ENCODE data around the gene CYP1B1.

Gene CYP1B1

DNA sequence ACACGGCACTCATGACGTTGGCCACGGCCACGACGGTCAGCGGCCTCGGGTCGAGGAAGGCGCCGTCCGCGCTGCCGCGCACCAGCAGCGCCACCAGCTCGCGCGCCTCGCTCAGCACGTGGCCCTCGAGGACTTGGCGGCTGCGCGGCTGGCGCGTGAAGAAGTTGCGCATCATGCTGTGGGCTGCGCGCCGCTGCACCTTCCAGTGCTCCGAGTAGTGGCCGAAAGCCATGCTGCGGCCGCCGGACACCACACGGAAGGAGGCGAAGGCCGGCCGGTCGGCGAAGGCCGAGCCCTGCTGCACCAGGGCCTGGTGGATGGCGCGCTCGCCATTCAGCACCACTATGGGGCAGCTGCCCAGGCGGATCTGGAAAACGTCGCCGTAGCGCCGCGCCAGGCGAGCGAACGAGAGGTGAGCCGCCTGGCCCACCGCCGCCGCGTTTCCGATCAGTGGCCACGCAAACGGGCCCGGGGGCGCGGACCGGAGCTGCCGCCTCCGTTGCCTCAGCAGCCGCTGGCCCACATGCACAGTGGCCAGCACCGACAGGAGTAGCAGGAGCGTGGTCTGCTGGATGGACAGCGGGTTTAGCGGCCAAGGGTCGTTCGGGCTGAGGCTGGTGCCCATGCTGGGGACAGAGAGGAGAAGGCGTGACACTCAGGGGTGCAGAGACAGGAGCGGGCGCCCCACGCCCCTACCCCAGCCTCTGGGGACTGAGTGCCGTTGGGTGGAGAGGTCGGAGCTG lies 1.0 kb downstream of the CYP1B1 start:
- FAIRE-seq, result no peak

DNA sequence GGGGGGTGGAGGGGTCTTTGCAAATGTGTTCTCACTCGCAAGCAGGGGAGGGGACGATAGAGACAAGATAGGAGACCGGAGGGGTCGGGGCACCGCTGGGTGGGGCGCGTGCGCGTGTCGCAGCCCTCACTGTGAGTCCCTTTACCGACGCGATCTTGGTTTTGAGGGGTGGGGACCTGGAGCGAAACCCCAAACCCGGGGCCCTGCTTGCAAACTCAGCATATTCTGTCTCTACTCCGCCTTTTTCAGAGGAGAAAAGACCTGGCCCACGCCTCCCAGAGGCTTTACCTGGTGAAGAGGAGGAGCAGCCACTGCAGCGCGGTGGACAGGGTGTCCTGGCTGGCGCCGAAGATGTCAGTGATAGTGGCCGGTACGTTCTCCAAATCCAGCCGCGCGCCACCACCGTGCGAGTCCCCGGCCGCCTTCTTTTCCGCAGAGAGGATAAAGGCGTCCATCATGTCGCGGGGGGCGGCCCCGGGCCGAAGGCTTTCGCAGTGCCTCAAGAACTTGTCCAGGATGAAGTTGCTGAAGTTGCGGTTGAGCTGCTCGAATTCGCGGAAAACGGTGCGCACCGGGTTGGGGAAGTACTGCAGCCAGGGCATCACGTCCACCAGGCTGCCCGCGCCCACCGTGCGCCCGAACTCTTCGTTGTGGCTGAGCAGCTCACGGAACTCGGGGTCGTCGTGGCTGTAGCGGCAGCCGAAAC lies 1.7 kb downstream of the CYP1B1 start:
- FAIRE-seq, result no peak

DNA sequence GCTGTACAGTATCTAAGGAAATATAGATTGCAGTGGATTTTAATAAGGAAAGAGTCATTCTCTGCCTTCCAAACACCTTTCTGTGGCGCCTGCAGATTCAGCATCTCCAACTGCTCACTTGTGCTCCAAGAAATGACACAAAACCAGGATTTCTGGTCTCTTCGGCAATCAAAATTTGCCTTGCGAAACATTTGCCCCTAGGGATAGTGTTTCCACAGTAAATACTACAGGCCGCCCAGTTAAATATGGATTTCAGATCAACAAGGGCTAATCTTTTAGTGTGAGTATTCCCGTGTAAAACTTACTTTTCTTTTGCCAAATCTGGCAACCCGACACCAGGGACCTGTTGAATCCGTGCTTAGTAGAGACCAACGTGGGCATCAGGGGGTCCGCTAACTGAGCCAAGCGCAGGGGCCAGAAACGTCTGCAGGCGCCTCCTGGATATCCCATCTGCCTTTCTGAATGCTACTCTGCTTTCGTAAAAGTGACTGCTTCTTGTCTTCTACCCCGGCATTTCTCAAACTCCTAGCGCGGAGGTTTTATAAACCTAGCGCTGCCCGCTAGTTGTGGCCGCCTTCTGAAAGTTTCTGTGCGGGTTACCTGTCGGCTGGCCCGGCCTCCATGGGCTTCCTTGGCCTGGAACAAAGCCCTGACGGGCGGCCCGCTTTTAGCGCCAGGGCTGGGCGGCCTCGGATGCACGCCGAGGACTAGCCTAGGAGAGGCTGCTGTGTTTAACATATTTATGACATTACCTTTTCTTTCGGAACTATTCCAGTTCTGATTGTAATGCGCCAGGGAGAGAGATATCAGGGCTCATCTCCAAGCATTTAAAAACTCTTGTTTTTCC lies 2.5 kb downstream of the CYP1B1 start:
- FAIRE-seq, result no peak

DNA sequence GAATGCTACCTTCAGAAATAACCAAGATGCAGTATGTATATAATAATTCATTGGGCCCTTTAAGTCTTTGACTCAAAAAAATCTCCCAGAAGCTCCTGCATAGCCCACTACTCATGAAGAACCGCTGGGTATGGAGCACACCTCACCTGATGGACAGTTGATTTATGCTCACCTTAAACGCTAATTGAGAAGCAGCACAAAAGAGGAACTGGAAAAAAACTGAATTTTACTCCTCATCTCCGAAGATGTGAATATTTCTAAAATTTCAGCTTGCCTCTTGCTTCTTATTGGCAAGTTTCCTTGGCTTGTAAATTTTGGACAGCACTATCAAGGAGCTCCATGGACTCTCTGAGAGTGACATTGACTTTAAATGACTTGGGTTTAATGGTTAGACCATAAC lies 5.5 kb downstream of the CYP1B1 start:
- FAIRE-seq, result no peak

DNA sequence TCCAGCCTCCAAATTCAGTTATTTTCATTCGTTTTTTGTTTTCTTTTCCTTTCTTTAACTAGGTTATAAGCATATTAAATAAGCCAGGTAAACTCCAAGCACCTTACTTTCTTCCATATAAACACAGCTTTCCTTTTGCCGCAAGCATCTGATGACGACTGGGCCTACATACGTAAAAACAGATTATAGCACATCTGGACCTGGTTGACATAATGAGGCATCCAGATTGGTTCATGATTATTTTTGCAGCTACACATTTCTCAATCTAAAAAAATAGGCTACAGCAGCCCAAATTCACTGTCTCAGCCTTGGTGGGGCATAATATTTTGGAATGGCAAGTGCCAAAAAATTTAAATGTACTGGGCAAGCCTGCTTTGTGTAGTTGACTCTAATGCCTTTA lies 7.7 kb downstream of the CYP1B1 start:
- no peak for FAIRE-seq

DNA sequence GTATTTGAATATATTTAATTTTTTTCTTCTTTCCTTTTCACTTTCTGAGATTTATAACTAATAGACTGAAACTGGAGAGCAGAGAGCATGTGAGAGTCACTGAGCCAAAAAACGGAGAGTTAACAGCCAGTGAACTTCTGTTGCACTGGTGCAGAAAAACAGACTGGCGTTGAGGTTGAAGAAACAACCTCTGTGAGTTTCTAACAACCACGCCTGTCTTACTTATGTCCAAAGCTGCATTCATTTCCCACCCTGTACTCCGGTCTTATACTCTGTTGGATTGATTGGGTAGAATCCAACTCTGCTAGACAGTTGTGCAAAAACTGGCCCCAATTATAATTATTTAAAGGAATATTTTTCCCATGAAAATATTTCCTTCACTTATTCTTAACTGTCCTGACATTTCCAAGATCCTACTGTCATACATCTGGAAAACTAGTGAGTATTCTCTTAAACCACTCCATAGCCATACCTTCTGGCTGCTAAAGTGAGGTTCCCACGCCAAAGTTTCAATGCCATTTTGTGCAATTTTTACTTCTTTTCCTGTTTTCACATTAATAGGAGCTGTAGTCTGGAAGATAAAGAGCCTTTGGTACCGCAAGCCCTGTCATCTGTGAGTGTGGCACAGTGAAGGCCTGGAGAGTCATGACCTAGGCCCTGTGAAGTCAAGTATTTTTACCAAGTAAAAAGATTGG lies 9.4 kb downstream of the CYP1B1 start:
- FAIRE-seq, result no peak

DNA sequence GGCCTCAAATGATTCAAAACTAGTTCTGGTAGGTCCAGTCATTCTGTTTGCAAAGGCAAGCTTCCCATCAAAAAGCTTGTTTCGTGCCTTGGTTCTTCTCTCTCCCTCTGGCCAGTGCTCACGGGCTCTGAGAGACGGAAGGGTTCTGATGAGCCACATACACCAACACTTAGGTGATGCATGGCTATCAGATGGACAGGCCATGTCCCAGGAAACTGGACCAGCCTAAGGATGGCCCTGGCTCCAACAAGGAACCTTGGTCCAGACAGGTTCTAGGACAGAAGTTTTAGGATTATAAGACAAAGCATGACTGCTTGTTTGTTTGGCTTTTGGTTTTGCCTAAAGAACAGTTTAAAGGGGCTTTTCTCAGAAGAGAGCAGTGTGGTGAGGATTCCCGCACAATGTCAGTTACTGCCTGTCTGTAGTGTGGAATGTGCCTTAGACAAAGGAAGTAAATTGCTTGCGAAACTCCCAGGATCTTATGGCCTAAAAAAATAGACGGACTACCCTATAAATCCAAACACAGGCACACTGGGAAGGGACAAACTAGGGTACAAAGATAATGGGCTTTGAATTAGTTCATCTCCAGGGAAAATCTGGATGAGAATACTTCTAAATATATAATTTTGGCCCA lies 10.3 kb downstream of the CYP1B1 start:
- no peak for FAIRE-seq

DNA sequence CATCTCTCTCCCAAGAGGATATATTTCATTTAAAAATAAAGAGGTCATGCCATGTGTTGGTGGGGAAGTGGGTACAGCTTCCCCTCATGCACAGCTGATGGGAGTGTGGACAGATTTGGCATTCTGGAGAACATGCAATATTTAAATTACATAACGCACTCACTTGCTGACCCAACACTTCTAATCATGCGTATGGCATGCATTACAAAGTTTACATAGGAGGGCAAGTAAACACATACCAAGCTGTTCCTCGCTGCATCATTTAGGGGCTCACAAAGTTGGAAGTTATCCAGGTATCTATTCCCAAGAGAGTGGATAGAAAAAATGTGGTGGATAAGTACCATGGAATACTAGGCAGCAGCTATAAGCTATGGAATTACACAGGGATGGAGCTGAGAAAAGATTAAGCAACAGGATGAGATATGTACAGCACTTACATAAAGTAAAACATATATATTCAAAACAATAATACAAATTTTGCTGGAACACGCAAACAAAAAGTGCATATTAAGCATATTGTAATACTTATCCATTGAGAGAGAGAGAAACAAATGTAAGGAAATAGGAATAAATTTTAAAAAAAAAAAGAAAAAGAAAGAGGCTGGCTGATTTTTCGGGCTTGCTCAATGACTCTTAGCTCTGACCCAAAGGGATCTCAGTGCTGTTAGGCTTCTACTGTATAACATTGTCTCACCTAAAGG lies 11.0 kb downstream of the CYP1B1 start:
- FAIRE-seq, result no peak

DNA sequence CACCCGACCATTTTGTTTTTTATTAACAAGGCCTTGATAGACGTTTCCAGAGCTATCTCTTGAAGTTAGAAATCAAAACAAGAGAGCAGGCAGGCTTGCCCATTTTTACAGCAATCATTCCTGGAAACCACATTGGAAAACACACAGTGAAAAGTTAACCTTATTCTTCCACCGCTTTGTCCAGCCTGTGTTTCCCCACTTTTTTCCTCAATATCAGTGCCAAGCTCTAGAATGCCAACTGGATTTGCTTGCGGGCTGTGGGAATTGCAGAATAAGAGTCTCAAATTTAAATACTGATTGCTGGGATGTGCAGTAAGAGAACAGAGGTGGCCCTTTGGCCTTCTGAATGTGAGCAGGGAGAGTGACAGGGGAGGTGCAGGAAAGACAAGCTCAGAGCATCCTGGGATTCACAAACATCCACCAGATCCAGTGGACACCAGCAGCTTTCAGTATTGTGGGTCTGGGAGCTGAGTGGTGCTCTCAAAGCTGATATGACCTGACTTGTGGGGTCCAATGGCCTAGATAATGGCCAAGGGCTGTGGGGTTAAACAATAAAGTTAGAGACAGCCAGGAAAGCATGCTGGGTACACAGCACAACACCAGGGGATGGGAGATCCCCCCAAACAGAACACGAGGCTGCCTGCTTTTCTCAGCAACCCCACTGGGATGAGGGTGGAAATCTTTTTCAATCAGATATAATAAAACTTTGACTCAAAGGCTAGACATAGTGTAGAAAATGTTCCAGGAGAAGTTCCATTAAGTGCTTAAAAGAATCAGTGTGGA lies 15.5 kb downstream of the CYP1B1 start:
- FAIRE-seq, result no peak

DNA sequence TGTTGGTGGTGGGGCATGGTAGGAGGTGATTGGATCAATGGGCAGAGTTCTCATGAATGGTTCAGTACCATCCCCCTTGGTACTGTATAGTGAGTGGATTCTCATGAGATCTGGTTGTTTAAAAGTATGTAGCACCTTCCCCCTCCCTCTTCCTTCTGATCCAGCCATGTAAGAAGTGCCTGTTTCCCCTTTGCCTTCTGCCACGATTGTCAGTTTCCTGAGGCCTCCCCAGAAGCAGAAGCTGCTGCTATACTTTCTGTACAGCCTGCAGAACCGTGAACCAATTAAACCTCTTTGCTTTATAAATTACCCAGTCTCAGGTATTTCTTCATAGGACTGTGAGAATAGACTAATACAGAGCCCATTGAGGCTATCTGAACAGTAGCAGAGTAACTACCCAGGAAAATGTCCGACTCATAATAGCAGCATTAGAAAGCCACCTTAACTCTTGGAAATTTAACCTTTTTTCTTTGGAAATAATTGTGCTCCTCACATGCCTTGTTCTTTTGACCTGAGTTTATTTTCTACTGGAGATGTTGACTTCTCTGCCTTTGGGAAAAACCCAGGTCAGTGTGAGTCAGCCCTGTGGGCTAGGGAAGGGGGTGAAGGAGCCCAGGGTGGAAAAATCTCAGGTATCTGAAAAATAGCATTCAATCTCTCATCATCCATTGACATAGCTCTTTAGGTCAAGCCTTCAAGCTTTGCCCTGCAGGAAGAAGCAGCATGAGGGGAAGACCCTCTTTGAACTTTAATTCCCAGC lies 18.1 kb downstream of the CYP1B1 start:
- no peak for FAIRE-seq

DNA sequence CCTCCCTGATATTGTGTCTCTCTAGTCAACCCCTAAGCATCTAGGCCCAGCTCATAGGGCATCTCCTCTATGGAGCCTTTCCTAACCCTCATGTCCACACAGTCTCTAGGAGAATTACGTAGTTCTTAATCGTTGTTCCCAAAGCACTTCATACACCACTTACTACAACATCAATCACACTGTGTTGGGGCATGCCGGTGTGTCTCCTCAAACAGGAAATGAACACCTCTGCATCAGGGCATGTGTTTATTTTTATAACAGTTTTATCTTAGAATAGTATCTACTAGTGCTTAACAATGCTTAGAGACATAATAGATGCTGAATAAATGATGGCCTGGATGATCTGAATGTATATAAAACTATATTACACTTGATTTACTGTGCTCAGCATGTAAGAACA lies 19.7 kb downstream of the CYP1B1 start:
- no peak for FAIRE-seq

DNA sequence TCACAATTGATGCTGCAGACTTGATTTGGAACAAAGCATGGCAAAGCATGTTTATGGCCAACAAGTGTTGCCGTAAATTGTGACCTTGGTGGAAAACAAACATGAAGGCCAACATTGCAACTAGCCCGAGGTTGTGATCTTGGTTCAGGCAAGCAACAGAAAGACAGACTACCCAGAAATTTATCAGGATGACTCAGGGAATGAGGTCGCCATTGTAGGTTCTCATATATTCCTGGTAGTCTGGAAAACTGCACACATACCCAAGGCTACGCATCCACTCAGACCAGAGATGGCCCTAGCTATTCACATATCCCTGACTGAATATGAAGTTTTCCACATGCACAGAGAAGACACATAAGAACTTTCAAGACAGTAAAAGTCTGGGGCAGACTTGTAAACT lies 30.1 kb downstream of the CYP1B1 start:
- no peak for FAIRE-seq

DNA sequence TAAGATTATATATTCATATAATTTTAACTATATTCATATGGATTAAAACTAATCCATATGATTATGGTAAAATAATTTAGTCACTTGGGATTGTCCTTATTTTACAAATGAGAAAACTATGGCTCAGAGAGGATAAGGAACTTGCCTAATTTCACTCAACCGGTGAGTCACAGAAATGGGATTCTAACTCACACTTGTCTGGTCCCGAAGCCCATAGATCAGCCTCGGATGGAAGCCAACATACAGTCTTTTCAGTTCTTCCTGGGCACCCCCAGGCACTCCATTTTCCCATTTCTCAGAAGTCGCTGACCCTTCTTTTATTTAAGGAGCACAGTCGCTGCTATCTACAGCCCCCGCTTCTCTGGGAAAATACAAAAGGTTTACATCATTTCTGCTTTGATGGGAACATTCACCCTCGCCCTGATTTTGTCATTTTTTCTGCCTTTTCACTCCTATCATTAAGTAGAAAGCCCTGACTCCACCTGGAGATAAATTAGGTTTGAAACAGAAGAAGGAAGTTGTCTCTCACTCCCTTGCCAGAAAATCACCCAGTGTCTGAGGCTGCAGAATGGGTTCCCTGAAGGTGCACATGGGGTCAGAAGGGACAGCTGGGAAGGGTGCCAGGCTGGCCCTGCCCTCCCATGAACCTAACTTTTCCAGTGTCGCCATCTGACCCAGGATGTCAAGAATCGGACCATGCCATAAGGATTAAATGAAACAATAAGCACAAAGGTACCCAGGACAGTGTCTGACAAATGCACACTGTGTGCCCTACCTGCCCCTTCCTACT lies 36.6 kb downstream of the CYP1B1 start:
- FAIRE-seq, result no peak

DNA sequence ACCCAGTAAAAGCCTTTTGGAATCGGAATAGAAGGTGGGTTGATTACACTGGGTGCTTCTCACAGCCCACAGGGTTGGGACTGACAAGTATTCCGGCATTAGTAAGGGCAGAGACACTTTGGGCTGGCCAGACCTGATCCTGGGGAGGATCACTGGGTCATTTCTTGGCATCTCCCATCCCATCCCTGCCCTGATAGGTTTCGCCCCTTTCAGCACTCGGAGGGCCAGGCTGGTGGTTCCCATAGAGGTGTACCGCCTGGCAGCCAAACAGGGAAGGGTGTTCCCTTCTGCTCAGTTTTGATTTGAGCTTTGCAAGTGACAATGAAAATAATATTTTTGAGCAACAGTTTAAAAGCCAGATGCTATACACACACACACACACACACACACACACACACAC lies 37.3 kb downstream of the CYP1B1 start:
- FAIRE-seq, result no peak

DNA sequence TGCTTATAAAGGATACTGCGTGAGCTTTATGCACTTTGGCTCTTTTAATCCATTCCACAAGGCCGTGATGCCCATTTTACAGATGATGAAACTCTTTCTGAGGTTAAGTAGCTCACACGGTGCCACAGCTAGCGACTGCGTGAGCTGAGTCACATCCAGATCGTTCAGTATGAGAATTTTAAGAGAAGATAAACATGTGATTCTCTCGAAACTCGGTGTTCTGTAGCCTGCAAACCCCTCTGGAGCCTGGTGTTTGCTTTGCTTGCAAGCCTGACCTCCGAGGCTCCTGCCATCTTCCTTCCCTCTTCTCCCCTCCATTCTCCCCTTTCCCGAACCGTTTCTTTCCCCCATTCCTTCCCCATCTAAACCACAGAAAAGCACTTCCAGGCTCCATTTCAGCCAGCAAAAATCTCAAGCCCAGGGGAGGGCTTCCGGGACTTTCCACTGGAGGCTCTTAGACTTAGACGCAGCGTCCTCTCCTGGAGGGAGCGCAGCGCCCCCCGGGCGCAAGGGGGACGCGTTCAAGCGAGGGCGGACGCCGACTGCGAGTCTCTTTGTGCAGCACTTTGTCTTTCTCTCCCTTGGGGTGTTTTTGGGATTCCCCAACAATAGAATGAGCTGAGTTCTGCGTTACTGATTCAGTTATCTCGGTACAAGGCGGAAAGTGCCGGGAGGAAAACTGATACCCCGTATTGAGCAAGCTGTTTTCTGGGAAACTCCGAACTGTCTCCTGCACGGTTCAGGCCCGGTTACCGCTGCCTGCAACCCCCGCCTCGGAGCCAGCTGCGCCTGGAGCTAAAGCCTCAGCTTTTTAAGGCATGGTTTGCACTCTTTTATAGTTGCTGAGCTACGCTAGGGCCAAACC lies 38.0 kb downstream of the CYP1B1 start:
- no peak for FAIRE-seq

DNA sequence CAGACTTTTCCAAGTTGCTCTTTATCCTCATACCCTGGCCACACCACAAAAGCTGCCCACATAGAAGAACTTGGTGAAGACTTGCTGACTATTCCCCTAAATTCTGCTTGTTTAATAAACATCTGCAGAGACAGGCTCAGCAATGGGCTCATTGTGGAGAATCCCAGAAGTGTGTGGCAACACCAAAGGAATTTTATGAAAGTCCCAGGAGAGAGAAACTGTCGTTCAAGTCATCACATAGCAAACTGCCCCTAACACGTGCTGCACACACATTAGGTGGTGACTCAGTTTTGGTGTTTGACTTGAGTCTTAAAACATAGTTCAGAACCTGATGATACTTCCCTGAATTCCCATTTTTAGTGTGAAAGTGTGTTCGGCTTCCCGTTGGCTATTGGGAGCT lies 38.6 kb downstream of the CYP1B1 start:
- no peak for FAIRE-seq

DNA sequence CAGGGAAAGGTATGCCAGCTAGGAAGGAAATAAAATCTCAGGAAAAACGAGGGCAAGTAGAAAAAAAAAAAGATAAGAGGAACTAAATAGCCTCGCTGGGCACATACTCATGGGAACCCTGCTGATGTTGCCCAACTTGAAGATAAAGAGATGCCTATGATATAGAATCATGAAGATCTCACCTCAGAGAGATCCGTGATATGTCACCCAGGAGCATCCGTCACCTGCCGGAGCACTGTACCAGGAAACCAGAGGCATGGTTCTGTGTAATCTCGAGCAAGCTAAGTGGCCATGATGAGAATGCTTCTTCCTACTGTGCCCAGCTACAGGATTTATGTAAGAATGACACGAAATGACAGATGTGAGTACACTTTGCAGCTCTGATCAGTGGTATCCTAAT lies 40.0 kb downstream of the CYP1B1 start:
- no peak for FAIRE-seq

DNA sequence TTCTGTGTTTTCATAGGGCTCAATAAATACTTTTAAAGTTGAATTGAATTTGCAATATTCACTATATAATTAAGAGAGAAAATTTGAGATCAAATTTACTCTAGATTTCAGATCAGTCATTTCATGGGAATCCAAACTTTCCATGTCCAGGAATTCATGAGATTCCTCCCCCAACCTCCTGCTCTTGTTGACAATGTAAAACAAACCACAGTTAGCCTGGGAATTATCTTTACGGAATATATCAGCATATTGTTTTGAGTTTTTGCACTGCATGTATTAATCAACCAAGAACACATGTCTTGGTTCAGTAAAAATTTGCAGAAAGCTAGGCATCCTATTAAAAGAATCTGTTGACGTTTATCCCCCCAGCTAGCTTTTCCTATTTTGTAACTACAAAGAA lies 42.3 kb downstream of the CYP1B1 start:
- FAIRE-seq, result no peak

DNA sequence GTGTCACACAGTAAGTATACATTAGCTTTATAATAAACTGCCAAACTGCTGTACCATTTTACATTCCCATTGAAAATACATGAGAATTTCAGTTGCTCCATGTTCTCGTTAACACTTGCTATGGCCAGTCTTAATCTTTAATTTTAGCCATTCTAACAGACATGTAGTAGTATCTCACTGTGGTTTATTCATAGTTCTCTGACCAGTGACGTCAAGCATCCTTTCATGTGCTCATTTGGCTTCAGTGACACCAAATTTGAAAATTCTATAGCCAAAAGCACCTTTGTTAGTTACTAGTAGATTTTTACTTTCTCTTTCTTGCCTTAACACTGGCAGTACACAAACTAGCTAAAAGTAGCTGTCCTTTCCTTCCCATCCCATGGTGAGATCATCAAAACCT lies 43.0 kb downstream of the CYP1B1 start:
- no peak for FAIRE-seq
